ENCODE data around the gene PALM3. TPM values are rescaled to one million over a fixed set of nuclear protein-coding genes. Genes with fewer than 3 reads are reported as not detected.

PALM3 gene
- total and polyA plus RNA-seq, 2 experiments from 2014 or later, result 16.6 to 45.8 TPM

DNA sequence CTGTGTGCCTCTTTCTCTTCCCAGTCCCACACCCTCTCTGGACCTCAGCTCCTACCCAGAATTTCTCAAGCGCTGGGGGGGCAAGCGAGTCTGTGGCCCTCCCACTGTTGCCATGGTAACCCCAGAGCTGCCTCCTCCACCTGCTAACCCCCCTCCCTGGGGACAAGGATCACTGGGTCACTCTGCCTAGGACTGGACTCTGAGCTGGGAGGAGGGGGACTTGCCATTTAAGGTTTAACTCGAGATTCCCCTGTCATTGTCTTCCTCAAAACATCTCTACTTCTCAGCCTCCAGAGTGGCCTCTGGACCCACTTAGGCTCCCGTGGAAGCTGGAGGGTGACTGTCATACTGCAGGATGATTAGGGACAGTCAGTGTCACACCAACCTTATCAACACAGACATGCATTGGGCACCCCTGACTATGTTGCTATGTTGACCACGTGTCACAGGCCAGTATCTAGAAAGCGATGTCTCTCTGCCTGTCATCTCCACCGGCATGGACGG is 2.2 kb downstream of the PALM3 start:
- DNase-seq (ENCODE audit: low spot score) (no peak), ATAC-seq (no peak)
- Histone ChIP-seq H3K79me2 (replicated peaks; ENCODE audit: insufficient read depth) (no peaks in the 10 kb centered on the region), H4K20me1 (replicated peaks; ENCODE audit: insufficient read depth) (no peaks in the 10 kb centered on the region; the same call in 1 of the 2 replicates), H3K27me3 (ENCODE audit: insufficient read depth) (peaks cover 25% of the 10 kb centered on the region), H3K4me3 (no peak overlapping the region), H3K9me2 (ENCODE audit: insufficient read depth) (no peaks in the 10 kb centered on the region), H3K4me1 (ENCODE audit: insufficient read depth) (peaks cover 8% of the 10 kb centered on the region; the same call in 1 of the 2 replicates), H3K27ac (ENCODE audit: low read depth) (no peak overlapping the region), H3K4me2 (no peak overlapping the region), H2AFZ (no peak overlapping the region), H3K36me3 (ENCODE audit: insufficient read depth) (no peaks in the 10 kb centered on the region), H3F3A (replicated peaks; ENCODE audit: low read depth) (no peaks in the 10 kb centered on the region; the same call in 1 of the 2 replicates)
- no peak overlapping the region for H3K27ac Mint-ChIP-seq
- no peaks in the 10 kb centered on the region for H3K9me3 Mint-ChIP-seq
- peaks cover 14% of the 10 kb centered on the region for H3K4me1 Mint-ChIP-seq
- no peak for TF ChIP-seq STAT1 (IDR thresholded peaks at IDR 0.05; ENCODE audit: unreplicated experiment)
- no peak for TF ChIP-seq CREB1 (CRISPR knock-in tag; IDR thresholded peaks at IDR 0.05; ENCODE audit: low read depth)
- TF ChIP-seq, protein P1, sequence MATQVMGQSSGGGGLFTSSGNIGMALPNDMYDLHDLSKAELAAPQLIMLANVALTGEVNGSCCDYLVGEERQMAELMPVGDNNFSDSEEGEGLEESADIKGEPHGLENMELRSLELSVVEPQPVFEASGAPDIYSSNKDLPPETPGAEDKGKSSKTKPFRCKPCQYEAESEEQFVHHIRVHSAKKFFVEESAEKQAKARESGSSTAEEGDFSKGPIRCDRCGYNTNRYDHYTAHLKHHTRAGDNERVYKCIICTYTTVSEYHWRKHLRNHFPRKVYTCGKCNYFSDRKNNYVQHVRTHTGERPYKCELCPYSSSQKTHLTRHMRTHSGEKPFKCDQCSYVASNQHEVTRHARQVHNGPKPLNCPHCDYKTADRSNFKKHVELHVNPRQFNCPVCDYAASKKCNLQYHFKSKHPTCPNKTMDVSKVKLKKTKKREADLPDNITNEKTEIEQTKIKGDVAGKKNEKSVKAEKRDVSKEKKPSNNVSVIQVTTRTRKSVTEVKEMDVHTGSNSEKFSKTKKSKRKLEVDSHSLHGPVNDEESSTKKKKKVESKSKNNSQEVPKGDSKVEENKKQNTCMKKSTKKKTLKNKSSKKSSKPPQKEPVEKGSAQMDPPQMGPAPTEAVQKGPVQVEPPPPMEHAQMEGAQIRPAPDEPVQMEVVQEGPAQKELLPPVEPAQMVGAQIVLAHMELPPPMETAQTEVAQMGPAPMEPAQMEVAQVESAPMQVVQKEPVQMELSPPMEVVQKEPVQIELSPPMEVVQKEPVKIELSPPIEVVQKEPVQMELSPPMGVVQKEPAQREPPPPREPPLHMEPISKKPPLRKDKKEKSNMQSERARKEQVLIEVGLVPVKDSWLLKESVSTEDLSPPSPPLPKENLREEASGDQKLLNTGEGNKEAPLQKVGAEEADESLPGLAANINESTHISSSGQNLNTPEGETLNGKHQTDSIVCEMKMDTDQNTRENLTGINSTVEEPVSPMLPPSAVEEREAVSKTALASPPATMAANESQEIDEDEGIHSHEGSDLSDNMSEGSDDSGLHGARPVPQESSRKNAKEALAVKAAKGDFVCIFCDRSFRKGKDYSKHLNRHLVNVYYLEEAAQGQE (IDR thresholded peaks at IDR 0.05; ENCODE audit: unreplicated experiment), result no peak
- no peak overlapping the region for H3K4me3 Mint-ChIP-seq
- peaks cover 2% of the 10 kb centered on the region; the same call in 1 of the 3 replicates for H3K36me3 Mint-ChIP-seq (ENCODE audit: low read depth)
- peaks cover 32% of the 10 kb centered on the region for H3K27me3 Mint-ChIP-seq (ENCODE audit: insufficient read depth, low read depth, poor library complexity)

DNA sequence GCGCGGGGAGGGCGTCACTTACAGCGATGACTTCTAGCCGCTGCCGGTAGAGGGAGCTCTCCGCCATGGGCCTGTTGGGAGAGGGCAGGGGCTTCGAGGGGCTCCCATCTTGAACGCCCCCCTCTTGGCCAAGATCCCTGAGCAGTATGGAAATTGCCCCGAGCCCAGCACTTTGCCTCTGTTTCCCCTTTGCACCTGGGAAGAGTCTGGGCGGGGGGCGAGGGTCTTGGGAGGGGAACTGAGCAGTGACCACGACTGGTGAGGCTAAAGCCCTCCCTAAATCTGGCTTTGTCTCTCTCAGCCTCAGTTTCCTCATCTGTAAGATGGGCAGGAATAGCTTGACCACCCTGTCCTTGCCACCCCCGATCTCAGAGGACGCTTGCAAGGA is 2.8 kb downstream of the PALM3 start:
- Mint-ChIP-seq H3K9me3 (no peaks in the 10 kb centered on the region), H3K4me3 (peak overlapping the region; percentile 84), H3K36me3 (ENCODE audit: low read depth) (peaks cover 2% of the 10 kb centered on the region; the same call in 1 of the 3 replicates), H3K27me3 (ENCODE audit: insufficient read depth, low read depth, poor library complexity) (peaks cover 32% of the 10 kb centered on the region), H3K4me1 (peaks cover 14% of the 10 kb centered on the region), H3K27ac (no peak overlapping the region)
- Histone ChIP-seq H3K27ac (ENCODE audit: low read depth) (no peak overlapping the region), H2AFZ (no peak overlapping the region), H3K4me2 (peak overlapping the region; percentile 73), H3K79me2 (replicated peaks; ENCODE audit: insufficient read depth) (no peaks in the 10 kb centered on the region), H3F3A (replicated peaks; ENCODE audit: low read depth) (no peaks in the 10 kb centered on the region; the same call in 1 of the 2 replicates), H3K27me3 (ENCODE audit: insufficient read depth) (peaks cover 25% of the 10 kb centered on the region), H3K36me3 (ENCODE audit: insufficient read depth) (no peaks in the 10 kb centered on the region), H4K20me1 (replicated peaks; ENCODE audit: insufficient read depth) (no peaks in the 10 kb centered on the region; the same call in 1 of the 2 replicates), H3K9me2 (ENCODE audit: insufficient read depth) (no peaks in the 10 kb centered on the region), H3K4me3 (peak overlapping the region; percentile 74; the same call in 1 of the 2 replicates), H3K4me1 (ENCODE audit: insufficient read depth) (peaks cover 8% of the 10 kb centered on the region; the same call in 1 of the 2 replicates)
- DNase-seq (ENCODE audit: low spot score) (peak; percentile 83), ATAC-seq (peak; percentile 43)
- no peak for TF ChIP-seq EZH2phosphoT487 (IDR thresholded peaks at IDR 0.05; ENCODE audit: unreplicated experiment)
- TF ChIP-seq, protein P2, sequence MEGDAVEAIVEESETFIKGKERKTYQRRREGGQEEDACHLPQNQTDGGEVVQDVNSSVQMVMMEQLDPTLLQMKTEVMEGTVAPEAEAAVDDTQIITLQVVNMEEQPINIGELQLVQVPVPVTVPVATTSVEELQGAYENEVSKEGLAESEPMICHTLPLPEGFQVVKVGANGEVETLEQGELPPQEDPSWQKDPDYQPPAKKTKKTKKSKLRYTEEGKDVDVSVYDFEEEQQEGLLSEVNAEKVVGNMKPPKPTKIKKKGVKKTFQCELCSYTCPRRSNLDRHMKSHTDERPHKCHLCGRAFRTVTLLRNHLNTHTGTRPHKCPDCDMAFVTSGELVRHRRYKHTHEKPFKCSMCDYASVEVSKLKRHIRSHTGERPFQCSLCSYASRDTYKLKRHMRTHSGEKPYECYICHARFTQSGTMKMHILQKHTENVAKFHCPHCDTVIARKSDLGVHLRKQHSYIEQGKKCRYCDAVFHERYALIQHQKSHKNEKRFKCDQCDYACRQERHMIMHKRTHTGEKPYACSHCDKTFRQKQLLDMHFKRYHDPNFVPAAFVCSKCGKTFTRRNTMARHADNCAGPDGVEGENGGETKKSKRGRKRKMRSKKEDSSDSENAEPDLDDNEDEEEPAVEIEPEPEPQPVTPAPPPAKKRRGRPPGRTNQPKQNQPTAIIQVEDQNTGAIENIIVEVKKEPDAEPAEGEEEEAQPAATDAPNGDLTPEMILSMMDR (conservative IDR thresholded peaks at IDR 0.05; ENCODE audit: low read depth in 2 of 2), result peak; percentile 75 to 86

Measured in GM23338 (cell line).